Testis (tissue), 3 donors: ENCODE results near the gene ACP1. TPM values are rescaled to one million over a fixed set of nuclear protein-coding genes. Genes with fewer than 3 reads are reported as not detected.

Experiments used
- DNase-seq: peaks from one replicate; pipeline ENCODE4 v3.0.0-alpha.2; 2019
- H3K27ac ChIP-seq, 2 donors: fragments of 200-600 bp; sonication (generic); one replicate each; pipeline ENCODE4 v1.5.1; 2019
- H3K27me3 ChIP-seq: fragments of 200-600 bp; sonication (generic); one replicate; pipeline ENCODE4 v1.5.1; 2019
- H3K36me3 ChIP-seq: fragments of 200-600 bp; sonication (generic); one replicate; pipeline ENCODE4 v1.5.1; 2017; ENCODE audit warnings: low read depth; ENCODE audit errors: missing control alignments
- H3K4me1 ChIP-seq: fragments of 200-600 bp; sonication (generic); one replicate; pipeline ENCODE4 v1.5.1; 2019
- H3K4me3 ChIP-seq, 2 donors: fragments of 200-600 bp; sonication (generic); one replicate each; pipeline ENCODE4 v1.5.1; 2017 to 2019
- H3K9me3 ChIP-seq: fragments of 200-600 bp; sonication (generic); one replicate; pipeline ENCODE4 v1.5.1; 2017
- POLR2A ChIP-seq: fragments of 450-650 bp; IDR thresholded peaks from one replicate; pipeline ENCODE4 v1.6.1; 2017; ENCODE audit warnings: antibody characterized with exemption, mild to moderate bottlenecking, moderate library complexity
- WGBS, 2 donors: methylation state at CpG; one replicate each; pipeline ENCODE4 v1.1.5; 2018; 5-methylcytosine and 5-hydroxymethylcytosine counted together
- intact Hi-C: fragments of 100-400 bp; cut with DNase I; formaldehyde crosslinking; loops from one replicate; pipeline ENCODE4 v1.15.1; 2023; ENCODE audit warnings: low total_unique reads
- polyA plus RNA-seq: library from polyadenylated mRNA; stranded (reverse); fragments of 350-450 nt; fragmentation: Illumina TruSeq; extraction: RNeasy Lipid Tissue Mini Kit (QIAGEN cat#74804); gene quantifications from one replicate; pipeline ENCODE4 v1.2.3, GENCODE V29; 2014; ENCODE audit warnings: low read depth, low replicate concordance; ENCODE audit not compliant: insufficient read depth
- total RNA-seq, 2 donors: library from RNA; depleted of rRNA; stranded (reverse); fragments of >200 nt; gene quantifications; one replicate each; pipeline ENCODE4 v1.2.3, GENCODE V29; 2016
- TF ChIP-seq, protein P1 (sequence below), 3 experiments: fragments of 450-650 bp in 2 of 3; fragments of 200-600 bp in 1 of 3; sonication (generic) in 1 of 3; IDR thresholded peaks; one replicate each; pipeline ENCODE4 v1.5.1; 2016 to 2019; ENCODE audit warnings: antibody characterized with exemption in 3 of 3, mild to moderate bottlenecking in 2 of 3, moderate library complexity in 1 of 3

The ACP1 gene
- total and polyA plus RNA-seq, 3 donors from 2014 or later, result 117 to 136 (median 135) TPM

DNA sequence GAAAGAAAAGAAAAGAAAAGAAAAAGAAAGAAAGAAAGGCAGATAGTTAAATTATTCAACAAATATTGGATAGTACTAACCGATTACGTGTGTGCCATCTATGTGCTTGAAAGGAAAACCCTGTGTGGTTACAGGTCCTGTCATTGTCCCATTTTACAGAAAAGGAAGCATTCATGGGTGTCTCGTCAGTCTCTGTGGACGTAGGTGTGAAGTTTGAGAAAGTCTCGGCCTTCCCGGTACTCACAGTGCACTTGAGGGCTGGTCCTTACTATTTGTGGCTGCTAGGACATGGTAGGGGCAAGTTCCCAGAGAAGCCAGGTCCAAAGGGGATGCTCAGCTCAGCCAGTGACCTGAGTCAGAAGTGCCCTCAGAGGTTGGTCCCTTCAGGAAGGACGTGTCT lies 20.2 kb upstream of the ACP1 start:
- no peak for DNase-seq
- 91 to 94% methylated on average over 7 of the region's 7 CpGs for WGBS, 2 donors
- Histone ChIP-seq H3K9me3 (no peaks in the 10 kb centered on the region), H3K4me1 (no peaks in the 10 kb centered on the region), H3K4me3 (no peak overlapping the region), H3K27me3 (no peaks in the 10 kb centered on the region), H3K27ac (no peak overlapping the region), H3K36me3 (no peaks in the 10 kb centered on the region)
- TF ChIP-seq POLR2A, result no peak
- TF ChIP-seq, protein P1, sequence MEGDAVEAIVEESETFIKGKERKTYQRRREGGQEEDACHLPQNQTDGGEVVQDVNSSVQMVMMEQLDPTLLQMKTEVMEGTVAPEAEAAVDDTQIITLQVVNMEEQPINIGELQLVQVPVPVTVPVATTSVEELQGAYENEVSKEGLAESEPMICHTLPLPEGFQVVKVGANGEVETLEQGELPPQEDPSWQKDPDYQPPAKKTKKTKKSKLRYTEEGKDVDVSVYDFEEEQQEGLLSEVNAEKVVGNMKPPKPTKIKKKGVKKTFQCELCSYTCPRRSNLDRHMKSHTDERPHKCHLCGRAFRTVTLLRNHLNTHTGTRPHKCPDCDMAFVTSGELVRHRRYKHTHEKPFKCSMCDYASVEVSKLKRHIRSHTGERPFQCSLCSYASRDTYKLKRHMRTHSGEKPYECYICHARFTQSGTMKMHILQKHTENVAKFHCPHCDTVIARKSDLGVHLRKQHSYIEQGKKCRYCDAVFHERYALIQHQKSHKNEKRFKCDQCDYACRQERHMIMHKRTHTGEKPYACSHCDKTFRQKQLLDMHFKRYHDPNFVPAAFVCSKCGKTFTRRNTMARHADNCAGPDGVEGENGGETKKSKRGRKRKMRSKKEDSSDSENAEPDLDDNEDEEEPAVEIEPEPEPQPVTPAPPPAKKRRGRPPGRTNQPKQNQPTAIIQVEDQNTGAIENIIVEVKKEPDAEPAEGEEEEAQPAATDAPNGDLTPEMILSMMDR (IDR thresholded peaks at IDR 0.05), result no peak
- intact Hi-C loops, result no loop called here

DNA sequence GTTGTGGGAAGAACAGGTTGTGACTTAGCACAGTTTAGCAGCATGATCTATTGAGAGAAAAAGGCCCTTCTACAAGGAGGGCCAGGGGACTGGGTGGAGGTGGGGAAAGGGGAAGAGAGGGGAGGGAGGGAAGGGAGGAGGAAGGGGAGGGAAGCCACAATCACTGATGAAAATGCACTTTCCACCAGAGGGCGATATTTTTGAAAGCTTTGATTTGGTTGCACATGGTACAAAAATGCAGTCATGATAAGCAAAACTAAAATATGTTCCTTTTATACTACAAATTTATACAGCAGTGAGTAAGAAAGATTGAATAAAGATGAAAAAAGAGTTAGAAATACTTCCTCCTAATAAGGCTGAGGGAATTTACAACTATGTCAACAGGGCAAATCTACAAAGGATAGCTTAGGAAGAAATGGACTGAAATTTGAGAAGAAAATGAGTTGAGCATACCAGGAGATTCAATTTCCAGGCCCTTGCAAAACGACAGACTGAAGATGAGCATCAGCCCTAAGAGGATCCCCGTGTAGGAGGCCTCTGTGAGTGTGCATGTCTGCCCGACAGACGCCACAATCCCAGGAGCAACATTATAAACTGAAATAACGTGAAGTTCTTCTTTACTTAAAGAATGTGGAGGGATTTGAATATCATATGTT lies 18.1 kb upstream of the ACP1 start:
- TF ChIP-seq, protein P1 (IDR thresholded peaks at IDR 0.05), result peak in 1 of 3 experiments; percentile 53
- TF ChIP-seq POLR2A, result no peak
- H3K36me3 ChIP-seq, result no peaks in the 10 kb centered on the region
- peak; percentile 21 for DNase-seq
- 72 to 75% methylated on average over 6 of the region's 6 CpGs for whole genome bisulfite sequencing, 2 donors
- no peaks in the 10 kb centered on the region for H3K4me1 ChIP-seq
- intact Hi-C loops, result no loop called here
- no peak overlapping the region for H3K27ac ChIP-seq
- no peaks in the 10 kb centered on the region for H3K27me3 ChIP-seq
- H3K4me3 ChIP-seq, result no peak overlapping the region
- no peaks in the 10 kb centered on the region for H3K9me3 ChIP-seq

DNA sequence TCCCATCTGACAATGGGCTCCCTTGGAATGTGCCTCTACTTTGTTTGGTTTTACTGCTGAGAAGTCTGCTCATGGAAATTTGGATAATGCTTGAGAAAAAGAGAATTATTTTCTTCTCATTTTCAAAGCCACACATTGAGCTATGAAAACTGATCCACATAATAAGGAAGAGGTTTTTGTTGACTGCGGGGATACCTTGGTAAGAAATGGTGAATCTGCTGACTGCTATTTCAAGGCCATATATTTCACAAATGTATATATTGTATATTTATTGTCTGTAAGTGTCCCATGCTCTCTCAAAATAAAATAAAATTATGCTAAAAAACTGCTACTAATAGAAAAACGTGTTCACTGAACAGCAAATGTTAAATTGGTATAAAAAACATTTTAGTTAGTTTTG lies 16.0 kb upstream of the ACP1 start:
- H3K4me3 ChIP-seq, result no peak overlapping the region
- intact Hi-C loops, result no loop called here
- no peaks in the 10 kb centered on the region for H3K36me3 ChIP-seq

DNA sequence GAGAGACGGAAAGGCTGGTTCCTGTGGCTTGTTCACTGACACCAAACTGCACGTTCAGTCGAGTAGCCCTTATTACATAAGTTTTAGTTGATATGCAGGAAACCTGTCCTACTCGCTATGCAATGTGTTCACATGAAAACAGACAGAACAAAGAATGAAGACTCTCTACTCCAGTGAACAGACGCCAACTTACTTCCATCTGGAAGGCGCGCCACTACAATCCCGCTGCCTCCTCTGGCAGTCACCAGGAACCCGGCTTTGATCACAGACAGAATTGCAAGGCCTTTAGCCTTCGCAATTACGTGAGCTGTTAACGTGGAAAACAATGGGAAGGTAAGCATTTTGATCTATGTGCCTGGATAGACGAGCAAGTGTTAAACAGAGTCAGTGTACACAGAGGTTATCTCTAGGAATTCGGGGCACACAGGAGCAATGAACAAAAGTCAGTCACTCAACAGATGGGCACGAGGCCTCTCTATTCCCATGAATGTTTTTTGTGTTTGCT lies 15.2 kb upstream of the ACP1 start:
- H3K27me3 ChIP-seq, result no peaks in the 10 kb centered on the region
- H3K4me3 ChIP-seq, result no peak overlapping the region
- intact Hi-C loops, result no loop called here
- H3K36me3 ChIP-seq, result no peaks in the 10 kb centered on the region
- no peaks in the 10 kb centered on the region for H3K9me3 ChIP-seq
- H3K4me1 ChIP-seq, result no peaks in the 10 kb centered on the region
- WGBS, 2 donors, result 92 to 93% methylated on average over 15 of the region's 15 CpGs
- no peak overlapping the region for H3K27ac ChIP-seq
- DNase-seq, result no peak
- no peak for TF ChIP-seq POLR2A
- TF ChIP-seq, protein P1 (IDR thresholded peaks at IDR 0.05), result no peak

More for the DNA sequence above, 16.0 kb upstream of the ACP1 start:
- 90% methylated on average over 2 of the region's 2 CpGs for WGBS, 2 donors
- Histone ChIP-seq H3K9me3 (no peaks in the 10 kb centered on the region), H3K27me3 (no peaks in the 10 kb centered on the region), H3K27ac (no peak overlapping the region), H3K4me1 (no peaks in the 10 kb centered on the region)
- DNase-seq, result no peak
- TF ChIP-seq POLR2A, result no peak
- TF ChIP-seq, protein P1 (IDR thresholded peaks at IDR 0.05), result no peak
